ENCODE results near the gene C9orf78. TPM values are rescaled to one million over a fixed set of nuclear protein-coding genes. Genes with fewer than 3 reads are reported as not detected.
"Not testable (repeated sequence)": the region's sequence is repeated elsewhere in the genome, so short reads cannot be mapped to it uniquely, and the experiment has no call there.

The C9orf78 gene
- total and polyA plus RNA-seq, 8 donors: 30.1 to 71.9 (median 65.6) TPM

- ATAC-seq (no peak), DNase-seq (no peak)
- Histone ChIP-seq H3K36me3 (peaks cover 0 to 7% of the 10 kb centered on the region in 2 donors), H3K4me1 (peaks cover 5 to 30% of the 10 kb centered on the region in 2 donors), H3K27me3 (no peaks in the 10 kb centered on the region), H3K9me3 (no peaks in the 10 kb centered on the region), H3K4me3 (no peak overlapping the region), H3K27ac (no peak overlapping the region)
- intact Hi-C loops (cut with DNase I): no loop called here
- no peak for TF ChIP-seq CTCF (IDR thresholded peaks at IDR 0.05)
Measured at GRCh38 chr9:129801504-129801903, 33.6 kb downstream of the C9orf78 start.

DNA sequence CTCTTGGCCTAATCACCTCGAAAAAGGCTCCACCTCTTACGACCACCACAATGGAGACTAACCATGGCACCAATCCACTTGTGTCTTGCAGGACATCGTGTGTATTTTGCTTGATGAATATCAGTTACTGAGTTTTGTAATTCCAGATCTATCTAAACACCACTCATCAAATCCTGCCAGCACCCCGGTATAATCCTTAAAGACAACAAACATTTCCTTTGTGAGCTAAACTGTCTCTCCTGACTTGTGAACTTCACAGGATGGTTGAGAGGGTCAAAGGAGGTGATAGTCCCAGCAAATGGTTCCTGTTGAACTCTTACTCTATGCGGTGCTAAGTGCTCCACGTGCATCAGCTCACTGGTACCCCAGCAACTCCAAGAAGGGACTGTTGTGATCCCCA, 36.1 kb downstream of the C9orf78 start:
- H3K4me3 ChIP-seq: no peak overlapping the region
- TF ChIP-seq CTCF (IDR thresholded peaks at IDR 0.05): no peak
- H3K4me1 ChIP-seq: peaks cover 3 to 4% of the 10 kb centered on the region in 2 donors
- intact Hi-C loops (cut with DNase I): loop anchor here in 1 of 2 donors (10.0 kb wide), 1 partner anchor 164 kb away; no protein-coding TSS in a partner anchor
- ATAC-seq (no peak), DNase-seq (no peak)
- no peak overlapping the region for H3K27ac ChIP-seq
- H3K36me3 ChIP-seq: no peaks in the 10 kb centered on the region
- no peaks in the 10 kb centered on the region for H3K9me3 ChIP-seq
- peaks cover 0 to 8% of the 10 kb centered on the region in 2 donors for H3K27me3 ChIP-seq

- H3K27me3 ChIP-seq: peaks cover 0 to 16% of the 10 kb centered on the region in 2 donors
- not testable (repeated sequence) for ATAC-seq, H3K36me3 ChIP-seq, H3K4me1 ChIP-seq, H3K27ac ChIP-seq, H3K4me3 ChIP-seq, H3K9me3 ChIP-seq, DNase-seq
- intact Hi-C loops (cut with DNase I): loop anchor here in 1 of 2 donors (10.0 kb wide), 1 partner anchor 161 kb away; no protein-coding TSS in a partner anchor
Measured at GRCh38 chr9:129796029-129796428, 39.0 kb downstream of the C9orf78 start.

DNA sequence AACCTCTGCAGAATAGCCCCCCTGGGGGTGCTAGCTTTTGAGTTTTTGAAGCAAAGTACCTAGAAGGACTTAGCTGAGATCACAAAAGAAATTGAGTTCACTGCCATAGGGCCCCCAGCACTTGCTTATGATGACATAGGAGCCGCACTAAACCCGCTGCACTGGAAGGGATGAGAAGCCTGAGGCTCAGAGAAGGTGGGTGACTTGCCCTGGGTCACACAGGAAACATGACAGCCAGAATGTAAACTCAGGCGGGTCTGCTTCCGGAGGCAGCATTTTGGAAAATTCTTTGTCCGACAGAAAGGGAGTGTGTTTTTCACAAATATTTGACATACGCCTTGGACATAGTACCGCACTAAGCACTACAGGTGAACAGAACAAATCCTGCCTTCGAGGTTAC, 40.5 kb downstream of the C9orf78 start:
- Histone ChIP-seq H3K9me3 (no peaks in the 10 kb centered on the region), H3K4me3 (no peak overlapping the region), H3K27me3 (peaks cover 0 to 18% of the 10 kb centered on the region in 2 donors), H3K27ac (no peak overlapping the region), H3K36me3 (no peaks in the 10 kb centered on the region), H3K4me1 (peaks cover 0 to 5% of the 10 kb centered on the region in 2 donors)
- DNase-seq: no peak
- TF ChIP-seq CTCF (IDR thresholded peaks at IDR 0.05): no peak
- no peak for ATAC-seq
- intact Hi-C loops (cut with DNase I): loop anchor here in 1 of 2 donors (10.0 kb wide), 1 partner anchor 160 kb away; no protein-coding TSS in a partner anchor

GRCh38 chr9:129786481-129786880, 48.6 kb downstream of the C9orf78 start:
- Histone ChIP-seq H3K4me3 (no peak overlapping the region), H3K4me1 (peaks cover 0 to 10% of the 10 kb centered on the region in 2 donors), H3K36me3 (no peaks in the 10 kb centered on the region), H3K9me3 (no peaks in the 10 kb centered on the region), H3K27me3 (peaks cover 0 to 31% of the 10 kb centered on the region in 2 donors), H3K27ac (no peak overlapping the region)
- TF ChIP-seq CTCF (IDR thresholded peaks at IDR 0.05): no peak
- ATAC-seq (no peak), DNase-seq (no peak)
- intact Hi-C loops (cut with DNase I): loop anchor here in 1 of 2 donors (5.0 kb wide), 1 partner anchor 139 kb away; no protein-coding TSS in a partner anchor

DNA sequence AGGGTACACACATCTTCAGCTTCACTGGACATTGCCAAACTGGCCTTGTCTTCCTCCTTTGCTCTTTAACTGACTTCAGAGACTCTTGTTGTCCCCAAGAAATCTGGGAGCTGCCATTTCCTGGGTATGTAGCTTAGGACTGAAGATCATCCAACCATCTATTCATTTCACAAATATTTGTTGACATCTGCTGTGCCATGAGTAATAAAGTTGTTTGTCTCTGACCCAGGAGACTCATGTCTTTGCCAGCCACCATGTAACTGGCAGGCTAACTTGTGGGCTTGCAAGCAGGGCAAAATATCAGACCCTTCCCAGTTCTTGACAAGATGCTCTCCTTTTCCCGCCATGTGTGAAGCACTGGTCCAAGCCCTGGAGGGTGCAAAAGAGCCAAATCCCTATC, 49.2 kb downstream of the C9orf78 start:
- intact Hi-C loops (cut with DNase I): loop anchor here in 1 of 2 donors (5.0 kb wide), 1 partner anchor 139 kb away; no protein-coding TSS in a partner anchor
- peaks cover 0 to 31% of the 10 kb centered on the region in 2 donors for H3K27me3 ChIP-seq
- no peak overlapping the region for H3K27ac ChIP-seq
- no peak overlapping the region for H3K4me3 ChIP-seq
- DNase-seq (no peak), ATAC-seq (no peak)
- H3K4me1 ChIP-seq: peaks cover 0 to 10% of the 10 kb centered on the region in 2 donors
- H3K36me3 ChIP-seq: no peaks in the 10 kb centered on the region
- no peaks in the 10 kb centered on the region for H3K9me3 ChIP-seq
- TF ChIP-seq CTCF (IDR thresholded peaks at IDR 0.05): no peak

DNA sequence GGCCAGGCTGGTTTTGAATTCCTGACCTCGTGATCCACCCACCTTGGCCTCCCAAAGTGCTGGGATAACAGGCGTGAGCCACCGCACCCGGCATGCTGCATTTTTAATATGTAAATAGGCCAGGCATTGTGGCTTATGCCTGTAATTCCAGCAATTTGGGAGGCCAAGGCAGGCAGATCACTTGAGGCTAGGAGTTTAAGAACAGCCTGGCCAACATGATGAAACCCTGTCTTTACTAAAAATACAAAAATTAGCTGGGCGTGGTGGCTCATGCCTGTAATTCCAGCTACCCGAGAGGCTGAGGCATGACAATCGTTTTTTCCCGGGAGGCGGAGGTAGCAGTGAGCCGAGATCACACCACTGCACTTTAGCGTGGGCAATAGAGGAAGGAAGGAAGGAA, 50.1 kb downstream of the C9orf78 start:
- not testable (repeated sequence) for DNase-seq, H3K36me3 ChIP-seq, H3K4me3 ChIP-seq, ATAC-seq, H3K27ac ChIP-seq, H3K9me3 ChIP-seq
- H3K4me1 ChIP-seq: peaks cover 0 to 10% of the 10 kb centered on the region in 2 donors
- intact Hi-C loops (cut with DNase I): loop anchor here in 1 of 2 donors (5.0 kb wide), 1 partner anchor 138 kb away; no protein-coding TSS in a partner anchor
- H3K27me3 ChIP-seq: peaks cover 0 to 31% of the 10 kb centered on the region in 2 donors
